ENCODE measurements around the gene ID2.

- TF ChIP-seq CTCF (conservative IDR thresholded peaks at IDR 0.05; ENCODE audit: low read length): no peak
- TF ChIP-seq EZH2phosphoT487 (IDR thresholded peaks at IDR 0.05; ENCODE audit: borderline replicate concordance): no peak
Measured at GRCh38 chr2:8645176-8645831, 36.6 kb upstream of the ID2 start.

All from Loucy (cell line).